Mucosa of descending colon (tissue), 3 donors: ENCODE data around the gene NR1D2. TPM values are rescaled to one million over a fixed set of nuclear protein-coding genes. Genes with fewer than 3 reads are reported as not detected.

Source experiments
- ATAC-seq: fragments of 200-7000 bp; cut with Tn5 transposase; one replicate; pipeline ENCODE4 v1.9.1; 2020; ENCODE audit warnings: mild to moderate bottlenecking, moderate library complexity
- DNase-seq, 3 donors: peaks; one replicate each; pipeline ENCODE4 v3.0.0-alpha.2; 2020
- H3K36me3 ChIP-seq: fragments of 200-600 bp; one replicate; pipeline ENCODE4 v1.8.0; 2021; ENCODE audit warnings: low read depth, mild to moderate bottlenecking
- H3K4me1 ChIP-seq: fragments of 200-600 bp; one replicate; pipeline ENCODE4 v1.8.0; 2021; ENCODE audit warnings: low read depth, mild to moderate bottlenecking
- H3K4me3 ChIP-seq: fragments of 200-600 bp; one replicate; pipeline ENCODE4 v1.8.0; 2021; ENCODE audit warnings: mild to moderate bottlenecking
- H3K9me3 ChIP-seq: fragments of 200-600 bp; one replicate; pipeline ENCODE4 v1.8.0; 2021; ENCODE audit warnings: mild to moderate bottlenecking
- intact Hi-C, 2 donors: fragments of 100-400 bp; cut with DNase I in 1 of 2; cut with micrococcal nuclease in 1 of 2; formaldehyde crosslinking; loops; one replicate each; pipeline versions ENCODE4 v1.11.0 to v1.11.1; 2022; cut with DNase I, micrococcal nuclease
- total RNA-seq, 3 donors: library from RNA; stranded (reverse); fragmentation: NEBNext Ultra II Directional in 2 of 3; extraction: Animal tissue kit (Norgen Biotek cat#: 25700) in 2 of 3; gene quantifications; one replicate each; pipeline versions ENCODE4 v1.2.1 to v1.2.4, GENCODE V29; 2021 to 2023
- TF ChIP-seq, protein P1 (sequence below): fragments of 200-600 bp; IDR thresholded peaks from one replicate; pipeline ENCODE4 v1.8.0; 2022; ENCODE audit warnings: antibody characterized with exemption, mild to moderate bottlenecking
- donor health status: DM: no; HTN: no; CAD: no; lungs with moderate emphysema.
- donor health status: DM: no; HTN: no; CAD: no.
- donor health status: DM: no; HTN: yes; CAD: no.

Gene NR1D2
- total RNA-seq, 3 donors from 2014 or later, result 16.5 to 37.8 (median 28.5) TPM

DNA sequence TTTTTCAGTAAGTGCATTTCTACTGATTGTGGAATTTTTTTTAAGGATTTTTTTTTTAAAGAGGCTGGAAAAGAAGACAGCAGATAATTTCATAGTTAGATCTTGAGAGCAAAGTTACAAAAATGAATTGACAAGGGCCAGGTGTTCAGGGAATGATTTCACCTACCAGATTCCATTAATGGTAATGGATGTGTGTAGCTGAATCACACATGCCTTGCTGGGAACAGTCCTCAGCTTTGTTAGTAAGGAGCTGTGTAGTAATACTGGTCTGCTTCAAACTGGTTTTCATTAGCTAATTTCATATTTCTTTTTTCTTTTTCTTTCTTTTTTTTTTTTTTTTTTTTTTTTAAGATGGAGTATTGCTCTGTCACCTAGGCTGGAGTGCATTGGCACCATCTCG is 16.0 kb downstream of the NR1D2 start:
- no peaks in the 10 kb centered on the region for H3K9me3 ChIP-seq
- TF ChIP-seq, protein P1, sequence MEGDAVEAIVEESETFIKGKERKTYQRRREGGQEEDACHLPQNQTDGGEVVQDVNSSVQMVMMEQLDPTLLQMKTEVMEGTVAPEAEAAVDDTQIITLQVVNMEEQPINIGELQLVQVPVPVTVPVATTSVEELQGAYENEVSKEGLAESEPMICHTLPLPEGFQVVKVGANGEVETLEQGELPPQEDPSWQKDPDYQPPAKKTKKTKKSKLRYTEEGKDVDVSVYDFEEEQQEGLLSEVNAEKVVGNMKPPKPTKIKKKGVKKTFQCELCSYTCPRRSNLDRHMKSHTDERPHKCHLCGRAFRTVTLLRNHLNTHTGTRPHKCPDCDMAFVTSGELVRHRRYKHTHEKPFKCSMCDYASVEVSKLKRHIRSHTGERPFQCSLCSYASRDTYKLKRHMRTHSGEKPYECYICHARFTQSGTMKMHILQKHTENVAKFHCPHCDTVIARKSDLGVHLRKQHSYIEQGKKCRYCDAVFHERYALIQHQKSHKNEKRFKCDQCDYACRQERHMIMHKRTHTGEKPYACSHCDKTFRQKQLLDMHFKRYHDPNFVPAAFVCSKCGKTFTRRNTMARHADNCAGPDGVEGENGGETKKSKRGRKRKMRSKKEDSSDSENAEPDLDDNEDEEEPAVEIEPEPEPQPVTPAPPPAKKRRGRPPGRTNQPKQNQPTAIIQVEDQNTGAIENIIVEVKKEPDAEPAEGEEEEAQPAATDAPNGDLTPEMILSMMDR, result no peak
- peaks cover 17% of the 10 kb centered on the region for H3K4me1 ChIP-seq
- no peak for ATAC-seq
- no peak for DNase-seq
- no peaks in the 10 kb centered on the region for H3K36me3 ChIP-seq
- intact Hi-C loops, result no loop called here
- no peak overlapping the region for H3K4me3 ChIP-seq

DNA sequence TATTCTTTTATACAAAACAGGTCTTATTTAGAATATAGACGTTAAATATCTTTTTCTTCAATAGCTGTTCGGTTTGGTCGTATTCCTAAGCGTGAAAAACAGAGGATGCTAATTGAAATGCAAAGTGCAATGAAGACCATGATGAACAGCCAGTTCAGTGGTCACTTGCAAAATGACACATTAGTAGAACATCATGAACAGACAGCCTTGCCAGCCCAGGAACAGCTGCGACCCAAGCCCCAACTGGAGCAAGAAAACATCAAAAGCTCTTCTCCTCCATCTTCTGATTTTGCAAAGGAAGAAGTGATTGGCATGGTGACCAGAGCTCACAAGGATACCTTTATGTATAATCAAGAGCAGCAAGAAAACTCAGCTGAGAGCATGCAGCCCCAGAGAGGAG is 16.8 kb downstream of the NR1D2 start:
- Histone ChIP-seq H3K4me1 (peaks cover 17% of the 10 kb centered on the region), H3K4me3 (no peak overlapping the region), H3K9me3 (no peaks in the 10 kb centered on the region), H3K36me3 (no peaks in the 10 kb centered on the region)
- ATAC-seq (no peak), DNase-seq (no peak)
- intact Hi-C loops, result no loop called here
- TF ChIP-seq, protein P1, result no peak

DNA sequence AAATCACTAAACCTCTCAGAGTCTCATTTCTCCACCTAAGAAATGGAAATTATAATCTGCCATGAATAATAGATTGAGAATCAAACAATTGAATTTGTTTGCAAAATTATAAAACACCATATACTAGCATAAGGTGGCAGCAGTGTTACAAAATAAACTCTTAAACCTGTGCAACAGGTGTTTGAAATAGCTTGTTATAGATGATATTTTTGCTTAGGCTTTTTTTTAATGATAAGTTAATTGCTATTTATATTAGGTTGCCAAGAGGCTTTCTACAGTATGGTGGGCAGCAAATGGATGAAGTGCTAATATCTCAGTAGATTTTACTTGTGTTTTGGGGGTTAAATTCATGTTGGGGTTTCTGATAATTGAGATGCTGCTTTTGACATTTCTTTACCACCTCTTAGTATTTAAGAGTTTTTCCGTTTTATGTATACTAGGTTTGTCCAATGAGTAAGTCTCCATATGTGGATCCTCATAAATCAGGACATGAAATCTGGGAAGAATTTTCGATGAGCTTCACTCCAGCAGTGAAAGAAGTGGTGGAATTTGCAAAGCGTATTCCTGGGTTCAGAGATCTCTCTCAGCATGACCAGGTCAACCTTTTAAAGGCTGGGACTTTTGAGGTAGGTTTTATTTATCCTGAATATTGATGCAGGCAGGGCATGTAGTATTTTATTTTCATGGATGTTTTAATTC is 19.6 kb downstream of the NR1D2 start:
- ATAC-seq, result no peak
- Histone ChIP-seq H3K4me3 (no peak overlapping the region), H3K4me1 (peaks cover 10% of the 10 kb centered on the region), H3K9me3 (no peaks in the 10 kb centered on the region), H3K36me3 (no peaks in the 10 kb centered on the region)
- TF ChIP-seq, protein P1, result no peak
- intact Hi-C loops, result no loop called here
- no peak for DNase-seq

DNA sequence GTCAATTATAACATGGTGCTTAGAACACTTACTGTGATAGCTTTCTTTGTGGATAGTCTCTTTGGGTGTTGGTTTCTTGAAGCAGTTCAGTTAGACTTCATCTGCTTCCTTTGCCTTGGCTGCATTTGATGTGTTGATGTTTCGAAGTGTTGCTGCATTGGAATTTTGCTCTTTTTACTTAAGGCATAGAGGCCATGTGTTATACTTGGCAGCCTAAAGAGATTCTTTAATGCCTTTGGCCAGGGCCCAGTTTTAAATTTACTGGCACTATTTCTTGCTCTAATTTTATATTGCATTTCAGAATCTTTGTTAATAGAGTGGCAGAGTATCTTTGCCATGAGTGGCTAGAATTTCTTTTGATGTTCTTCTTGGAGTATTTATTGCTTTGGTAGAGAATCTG is 21.2 kb downstream of the NR1D2 start:
- no peak for ATAC-seq
- Histone ChIP-seq H3K4me1 (no peaks in the 10 kb centered on the region), H3K36me3 (no peaks in the 10 kb centered on the region)

DNA sequence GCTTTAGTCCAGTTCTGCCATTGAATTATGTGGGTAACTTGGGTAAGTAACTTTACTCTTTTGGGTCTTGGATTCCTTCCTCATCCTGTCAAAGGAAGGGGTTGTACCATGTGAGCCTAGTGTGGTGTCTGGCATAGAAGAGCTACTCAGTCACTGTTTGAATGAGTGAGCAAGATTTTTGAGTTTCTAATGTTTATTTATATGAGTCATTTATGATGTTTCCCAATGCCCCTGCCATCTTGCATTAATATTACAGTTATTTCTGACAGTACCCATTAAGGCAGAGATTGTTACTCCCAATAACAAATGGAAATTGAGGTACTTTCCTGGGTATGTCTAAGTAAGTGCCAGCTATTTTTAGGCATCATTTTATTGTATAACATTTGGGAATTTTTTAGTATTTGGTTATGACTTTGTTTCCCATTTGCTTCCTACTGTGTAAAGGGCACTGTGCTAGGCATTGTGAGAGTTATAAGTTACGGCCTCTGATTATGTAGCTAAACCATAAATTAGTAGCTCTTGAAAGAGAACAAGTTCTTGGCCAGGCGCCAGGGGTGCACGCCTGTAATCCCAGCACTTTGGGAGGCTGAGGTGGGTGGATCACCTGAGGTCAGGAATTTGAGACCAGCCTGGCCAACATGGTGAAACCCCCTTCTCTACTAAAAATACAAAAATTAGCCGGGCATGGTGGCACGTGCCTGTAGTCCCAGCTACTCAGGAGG is 23.5 kb downstream of the NR1D2 start:
- ATAC-seq (no peak), DNase-seq (no peak)
- H3K36me3 ChIP-seq, result no peaks in the 10 kb centered on the region
- no peak overlapping the region for H3K4me3 ChIP-seq
- no peaks in the 10 kb centered on the region for H3K4me1 ChIP-seq
- TF ChIP-seq, protein P1, result no peak
- no peaks in the 10 kb centered on the region for H3K9me3 ChIP-seq
- intact Hi-C loops, result no loop called here

More for the DNA sequence above, 21.2 kb downstream of the NR1D2 start:
- H3K9me3 ChIP-seq, result no peaks in the 10 kb centered on the region
- intact Hi-C loops, result no loop called here
- DNase-seq, result no peak
- H3K4me3 ChIP-seq, result no peak overlapping the region
- TF ChIP-seq, protein P1, result no peak
